Gastrocnemius medialis (tissue), 4 donors: ENCODE results near the gene SMNDC1. TPM values are rescaled to one million over a fixed set of nuclear protein-coding genes. Genes with fewer than 3 reads are reported as not detected.

Source experiments
- ATAC-seq, 2 donors: fragments of 150-250 bp; one replicate each; pipeline ENCODE4 v1.9.1; 2016
- DNase-seq, 2 donors: peaks; one replicate each; pipeline ENCODE4 v3.0.0-alpha.2; 2019
- H3K27ac ChIP-seq, 4 donors: fragments of 200-600 bp; sonication (generic); 1 replicate in 1 of 4; 2 replicates in 3 of 4; pipeline ENCODE4 v1.5.1; 2016 to 2018; ENCODE audit warnings: mild to moderate bottlenecking in 2 of 4, moderate library complexity in 1 of 4
- H3K27me3 ChIP-seq, 3 donors: fragments of 200-600 bp; sonication (generic) in 2 of 3; 1 replicate in 1 of 3; 2 replicates in 2 of 3; pipeline versions ENCODE4 v1.5.1 to v1.6.0; 2016 to 2019; ENCODE audit warnings: mild to moderate bottlenecking in 1 of 3, moderate library complexity in 1 of 3
- H3K36me3 ChIP-seq, 2 donors: fragments of 200-600 bp; sonication (generic) in 1 of 2; one replicate each; pipeline ENCODE4 v1.5.1; 2017 to 2018
- H3K4me1 ChIP-seq, 2 donors: fragments of 200-600 bp; sonication (generic) in 1 of 2; one replicate each; pipeline ENCODE4 v1.5.1; 2016 to 2017; ENCODE audit warnings: mild to moderate bottlenecking in 2 of 2
- H3K4me3 ChIP-seq, 4 donors: fragments of 200-600 bp; sonication (generic) in 3 of 4; 1 replicate in 1 of 4; 2 replicates in 3 of 4; pipeline ENCODE4 v1.5.1; 2016 to 2019; ENCODE audit warnings: mild to moderate bottlenecking in 2 of 4
- H3K9me3 ChIP-seq, 3 donors: fragments of 200-600 bp; sonication (generic) in 2 of 3; 1 replicate in 1 of 3; 2 replicates in 2 of 3; pipeline ENCODE4 v1.5.1; 2016 to 2019
- POLR2A ChIP-seq, 2 donors: fragments of 450-650 bp; IDR thresholded peaks; one replicate each; pipeline ENCODE4 v1.6.1; 2017; ENCODE audit warnings: antibody characterized with exemption in 2 of 2, mild to moderate bottlenecking in 2 of 2, moderate library complexity in 2 of 2
- in situ Hi-C, 4 donors: fragments of 200-750 bp; cut with MboI; loops; one replicate each; pipeline versions ENCODE4 v1.15.0 to v1.8.0; 2017; ENCODE audit warnings: low sequenced_read_pairs in 4 of 4
- intact Hi-C: fragments of 100-400 bp; cut with DNase I; formaldehyde crosslinking; loops from one replicate; pipeline ENCODE4 v1.15.1; 2023; ENCODE audit warnings: low total_unique reads
- total RNA-seq, 4 donors: library from RNA; depleted of rRNA; stranded (reverse); fragments of >200 nt; gene quantifications; one replicate each; pipeline versions ENCODE4 v1.1.0 to v1.2.3, GENCODE V29; 2016
- TF ChIP-seq, protein P1 (sequence below), 5 experiments: fragments of 450-650 bp in 3 of 5; fragments of 200-600 bp in 2 of 5; sonication (generic) in 2 of 5; IDR thresholded peaks in 4 of 5; conservative IDR thresholded peaks in 1 of 5; 1 replicate in 4 of 5; 2 replicates in 1 of 5; pipeline ENCODE4 v1.5.1; 2016 to 2019; ENCODE audit warnings: antibody characterized with exemption in 5 of 5, mild to moderate bottlenecking in 3 of 5, moderate library complexity in 3 of 5

The SMNDC1 gene
- total RNA-seq, 4 donors from 2014 or later: 7.3 to 23.9 (median 10.0) TPM

- Histone ChIP-seq H3K27ac (no peak overlapping the region), H3K4me3 (no peak overlapping the region), H3K36me3 (no peaks in the 10 kb centered on the region), H3K27me3 (no peaks in the 10 kb centered on the region), H3K9me3 (no peaks in the 10 kb centered on the region), H3K4me1 (peaks cover 4% of the 10 kb centered on the region in 2 donors)
- DNase-seq: no peak
- ATAC-seq: no peak
- TF ChIP-seq POLR2A (IDR thresholded peaks at IDR 0.05): no peak
- TF ChIP-seq, protein P1, sequence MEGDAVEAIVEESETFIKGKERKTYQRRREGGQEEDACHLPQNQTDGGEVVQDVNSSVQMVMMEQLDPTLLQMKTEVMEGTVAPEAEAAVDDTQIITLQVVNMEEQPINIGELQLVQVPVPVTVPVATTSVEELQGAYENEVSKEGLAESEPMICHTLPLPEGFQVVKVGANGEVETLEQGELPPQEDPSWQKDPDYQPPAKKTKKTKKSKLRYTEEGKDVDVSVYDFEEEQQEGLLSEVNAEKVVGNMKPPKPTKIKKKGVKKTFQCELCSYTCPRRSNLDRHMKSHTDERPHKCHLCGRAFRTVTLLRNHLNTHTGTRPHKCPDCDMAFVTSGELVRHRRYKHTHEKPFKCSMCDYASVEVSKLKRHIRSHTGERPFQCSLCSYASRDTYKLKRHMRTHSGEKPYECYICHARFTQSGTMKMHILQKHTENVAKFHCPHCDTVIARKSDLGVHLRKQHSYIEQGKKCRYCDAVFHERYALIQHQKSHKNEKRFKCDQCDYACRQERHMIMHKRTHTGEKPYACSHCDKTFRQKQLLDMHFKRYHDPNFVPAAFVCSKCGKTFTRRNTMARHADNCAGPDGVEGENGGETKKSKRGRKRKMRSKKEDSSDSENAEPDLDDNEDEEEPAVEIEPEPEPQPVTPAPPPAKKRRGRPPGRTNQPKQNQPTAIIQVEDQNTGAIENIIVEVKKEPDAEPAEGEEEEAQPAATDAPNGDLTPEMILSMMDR (IDR thresholded peaks at IDR 0.05 in 4 of 5, conservative IDR thresholded peaks at IDR 0.05 in 1 of 5): no peak
- in situ Hi-C loops: loop anchor here in 3 of 4 donors (5.0 to 25.0 kb wide), 5 partner anchors 232 to 602 kb away; partner anchors contain the start of genes BBIP1 (in 1 of the 3) and SHOC2 (in 1 of the 3)
- intact Hi-C loops: loop anchor here (2.0 kb wide), 1 partner anchor 236 kb away; no protein-coding TSS in a partner anchor
Measured at GRCh38 chr10:110310741-110311140, 6.0 kb upstream of the SMNDC1 start.

DNA sequence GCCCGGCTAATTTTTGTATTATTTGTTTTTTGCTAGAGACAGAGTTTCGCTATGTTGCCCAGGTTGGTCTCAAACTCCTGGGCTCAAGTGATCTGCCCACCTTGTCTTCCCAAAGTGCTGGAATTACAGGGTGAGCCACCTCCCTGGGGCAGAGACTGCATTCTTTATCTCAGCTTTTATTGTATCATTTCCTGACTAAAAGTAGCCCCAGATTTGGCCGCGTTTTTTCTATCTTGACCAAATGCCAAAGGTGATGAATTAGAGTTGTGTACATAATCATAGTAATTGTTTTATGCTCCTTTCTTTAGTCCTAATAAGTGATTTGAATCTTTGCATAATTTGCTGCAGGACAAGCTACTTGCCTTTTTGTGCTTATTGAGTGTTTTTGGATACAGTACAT lies 3.1 kb upstream of the SMNDC1 start:
- in situ Hi-C loops (loop anchor here in 3 of 4 donors (10.0 to 25.0 kb wide), 3 partner anchors 247 to 604 kb away; partner anchors contain the start of genes BBIP1 (in 1 of the 3) and SHOC2 (in 1 of the 3)), intact Hi-C loops (loop anchor here (5.0 to 10.0 kb wide), 2 partner anchors 189 to 303 kb away; partner anchors contain the start of genes ADD3 and DUSP5)
- Histone ChIP-seq H3K9me3 (no peaks in the 10 kb centered on the region), H3K4me3 (no peak overlapping the region), H3K27me3 (no peaks in the 10 kb centered on the region), H3K27ac (no peak overlapping the region), H3K4me1 (peaks cover 18 to 19% of the 10 kb centered on the region in 2 donors), H3K36me3 (peaks cover 0 to 5% of the 10 kb centered on the region in 2 donors)
- no peak for DNase-seq
- no peak for TF ChIP-seq POLR2A (IDR thresholded peaks at IDR 0.05)
- TF ChIP-seq, protein P1 (IDR thresholded peaks at IDR 0.05 in 4 of 5, conservative IDR thresholded peaks at IDR 0.05 in 1 of 5): no peak
- ATAC-seq: no peak

DNA sequence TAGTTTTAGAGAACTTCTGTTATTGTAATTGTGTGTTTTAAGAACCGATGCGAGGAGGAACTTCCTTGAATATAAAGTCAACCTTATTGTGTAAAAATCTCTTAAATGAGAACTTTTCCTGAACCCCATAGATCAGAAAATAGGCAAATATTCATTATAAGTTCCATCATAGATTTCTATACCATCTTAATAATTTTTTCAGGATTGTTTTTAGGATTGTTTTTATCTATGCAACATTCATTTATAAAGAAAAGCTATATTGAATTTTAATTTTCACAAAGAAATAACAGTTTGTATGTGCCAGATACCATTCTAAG lies 1.7 kb upstream of the SMNDC1 start:
- in situ Hi-C loops: loop anchor here in 3 of 4 donors (10.0 to 25.0 kb wide), 3 partner anchors 248 to 606 kb away; partner anchors contain the start of genes BBIP1 (in 1 of the 3) and SHOC2 (in 1 of the 3)
- H3K4me1 ChIP-seq: peaks cover 27 to 32% of the 10 kb centered on the region in 2 donors
- H3K4me3 ChIP-seq: no peak overlapping the region

GRCh38 chr10:110305767-110306451 lies 1.2 kb upstream of the SMNDC1 start:
- H3K36me3 ChIP-seq: peaks cover 0 to 15% of the 10 kb centered on the region in 2 donors
- TF ChIP-seq POLR2A (IDR thresholded peaks at IDR 0.05): no peak
- TF ChIP-seq, protein P1 (IDR thresholded peaks at IDR 0.05 in 4 of 5, conservative IDR thresholded peaks at IDR 0.05 in 1 of 5): peak in 4 of 5 experiments; percentile 49 to 58 (median 52)
- DNase-seq (peak; percentile 12 to 30), ATAC-seq (peak; percentile 55 to 57)
- intact Hi-C loops (loop anchor here (1.0 to 10.0 kb wide), 5 partner anchors 98 to 301 kb away; partner anchors contain the start of genes ADD3, DUSP5 and SMC3), in situ Hi-C loops (loop anchor here in 3 of 4 donors (10.0 to 25.0 kb wide), 3 partner anchors 249 to 606 kb away; partner anchors contain the start of genes BBIP1 (in 1 of the 3) and SHOC2 (in 1 of the 3))
- peaks cover 32 to 35% of the 10 kb centered on the region in 2 donors for H3K4me1 ChIP-seq
- H3K27ac ChIP-seq: peak overlapping the region; percentile 91 to 95 (median 94)
- peak overlapping the region; percentile 1 to 88 (median 80) for H3K4me3 ChIP-seq
- H3K27me3 ChIP-seq: no peaks in the 10 kb centered on the region
- no peaks in the 10 kb centered on the region for H3K9me3 ChIP-seq

More for the DNA sequence above, 1.7 kb upstream of the SMNDC1 start:
- ATAC-seq (no peak), DNase-seq (no peak)
- peak overlapping the region in 2 of 4 donors; percentile 94 to 95 for H3K27ac ChIP-seq
- TF ChIP-seq POLR2A (IDR thresholded peaks at IDR 0.05): no peak
- TF ChIP-seq, protein P1 (IDR thresholded peaks at IDR 0.05 in 4 of 5, conservative IDR thresholded peaks at IDR 0.05 in 1 of 5): peak in 1 of 5 experiments; percentile 0
- intact Hi-C loops: loop anchor here (5.0 to 10.0 kb wide), 2 partner anchors 191 to 302 kb away; partner anchors contain the start of genes ADD3 and DUSP5
- no peaks in the 10 kb centered on the region for H3K27me3 ChIP-seq
- H3K9me3 ChIP-seq: no peaks in the 10 kb centered on the region
- H3K36me3 ChIP-seq: peaks cover 0 to 12% of the 10 kb centered on the region in 2 donors
